Endodermal cell (in vitro differentiated cells): Measurements from ENCODE around the gene MT1A. TPM values are rescaled to one million over a fixed set of nuclear protein-coding genes. Genes with fewer than 3 reads are reported as not detected.
A peak's percentile ranks its signal among the peaks of the same experiment; 100 is the strongest.
"Not testable (repeated sequence)": the region's sequence is repeated elsewhere in the genome, so short reads cannot be mapped to it uniquely, and the experiment has no call there.

ENCODE experiments used
- DNase-seq: peaks from one replicate; pipeline ENCODE4 v3.0.0-alpha.2; 2017
- H3K27ac ChIP-seq: 2 replicates; pipeline ENCODE4 v1.5.1; 2013; ENCODE audit warnings: mild to moderate bottlenecking, low read depth, low read length, moderate library complexity
- H3K27me3 ChIP-seq: 2 replicates; pipeline ENCODE4 v1.6.1; 2013; ENCODE audit warnings: mild to moderate bottlenecking, low read length, moderate library complexity; ENCODE audit not compliant: insufficient read depth, control insufficient read depth, poor library complexity, severe bottlenecking
- H3K36me3 ChIP-seq: 2 replicates; pipeline ENCODE4 v1.7.0; 2013; ENCODE audit warnings: mild to moderate bottlenecking, low read length, moderate library complexity; ENCODE audit not compliant: control insufficient read depth, insufficient read depth
- H3K4me1 ChIP-seq: one replicate; pipeline ENCODE4 v1.7.0; 2013; ENCODE audit warnings: low read length; ENCODE audit not compliant: control insufficient read depth, insufficient read depth
- H3K4me3 ChIP-seq: 2 replicates; pipeline ENCODE4 v1.5.1; 2013; ENCODE audit warnings: mild to moderate bottlenecking, low read length, moderate library complexity
- H3K9ac ChIP-seq: 2 replicates; pipeline ENCODE4 v1.6.1; 2013; ENCODE audit warnings: mild to moderate bottlenecking, low read length, moderate library complexity; ENCODE audit not compliant: poor library complexity, severe bottlenecking; ENCODE audit errors: extremely low read depth
- H3K9me3 ChIP-seq: 2 replicates; pipeline ENCODE4 v1.6.1; 2013; ENCODE audit warnings: mild to moderate bottlenecking, low read length, moderate library complexity; ENCODE audit not compliant: control insufficient read depth
- H3K27ac Mint-ChIP-seq: 2 replicates; pipeline ENCODE4 v1.8.0; 2020; ENCODE audit warnings: mixed read lengths
- H3K27me3 Mint-ChIP-seq: 2 replicates; pipeline ENCODE4 v1.8.0; 2021; ENCODE audit warnings: mild to moderate bottlenecking, mixed read lengths; ENCODE audit not compliant: insufficient read depth
- H3K36me3 Mint-ChIP-seq: 2 replicates; pipeline ENCODE4 v1.8.0; 2020; ENCODE audit warnings: low read depth, mixed read lengths
- H3K4me1 Mint-ChIP-seq: 2 replicates; pipeline ENCODE4 v1.8.0; 2020; ENCODE audit warnings: mixed read lengths
- H3K4me3 Mint-ChIP-seq: 2 replicates; pipeline ENCODE4 v1.8.0; 2020; ENCODE audit warnings: mild to moderate bottlenecking, moderate library complexity, mixed read lengths
- H3K9me3 Mint-ChIP-seq: 2 replicates; pipeline ENCODE4 v1.8.0; 2020; ENCODE audit warnings: mild to moderate bottlenecking, mixed read lengths
- WGBS, 2 experiments: methylation state at CpG; one replicate each; pipeline versions ENCODE4 v1.1.5 to v1.1.7; 2013; ENCODE audit warnings: missing lambda C conversion rate in 2 of 2, mixed read lengths in 1 of 2; ENCODE audit not compliant: insufficient coverage in 1 of 2, insufficient read length in 1 of 2; 5-methylcytosine and 5-hydroxymethylcytosine counted together
- total RNA-seq, 2 donors: library from RNA; stranded (reverse); fragmentation: NEBNext Ultra II Directional in 1 of 2; extraction: Animal tissue kit (Norgen Biotek cat#: 25700) in 1 of 2; gene quantifications; 2 replicates in 1 of 2; 3 replicates in 1 of 2; pipeline ENCODE4 v1.2.1, GENCODE V29; 2021
- TF ChIP-seq, protein P1 (sequence below): fragments of 200-600 bp; sonication (generic); conservative IDR thresholded peaks from 2 replicates; pipeline ENCODE4 v1.5.0; 2021; ENCODE audit warnings: antibody characterized with exemption, mild to moderate bottlenecking

Gene MT1A
- total RNA-seq, 2 donors from 2014 or later: not detected

GRCh38 chr16:56620339-56620897 lies 18.0 kb upstream of the MT1A start:
- H3K27ac Mint-ChIP-seq: no peak overlapping the region
- H3K4me3 Mint-ChIP-seq: no peak overlapping the region
- H3K4me3 ChIP-seq: no peak overlapping the region
- H3K27me3 ChIP-seq: peaks cover 62% of the 10 kb centered on the region
- H3K4me1 Mint-ChIP-seq: peaks cover 28% of the 10 kb centered on the region
- no peaks in the 10 kb centered on the region for H3K9me3 Mint-ChIP-seq
- TF ChIP-seq, protein P1, sequence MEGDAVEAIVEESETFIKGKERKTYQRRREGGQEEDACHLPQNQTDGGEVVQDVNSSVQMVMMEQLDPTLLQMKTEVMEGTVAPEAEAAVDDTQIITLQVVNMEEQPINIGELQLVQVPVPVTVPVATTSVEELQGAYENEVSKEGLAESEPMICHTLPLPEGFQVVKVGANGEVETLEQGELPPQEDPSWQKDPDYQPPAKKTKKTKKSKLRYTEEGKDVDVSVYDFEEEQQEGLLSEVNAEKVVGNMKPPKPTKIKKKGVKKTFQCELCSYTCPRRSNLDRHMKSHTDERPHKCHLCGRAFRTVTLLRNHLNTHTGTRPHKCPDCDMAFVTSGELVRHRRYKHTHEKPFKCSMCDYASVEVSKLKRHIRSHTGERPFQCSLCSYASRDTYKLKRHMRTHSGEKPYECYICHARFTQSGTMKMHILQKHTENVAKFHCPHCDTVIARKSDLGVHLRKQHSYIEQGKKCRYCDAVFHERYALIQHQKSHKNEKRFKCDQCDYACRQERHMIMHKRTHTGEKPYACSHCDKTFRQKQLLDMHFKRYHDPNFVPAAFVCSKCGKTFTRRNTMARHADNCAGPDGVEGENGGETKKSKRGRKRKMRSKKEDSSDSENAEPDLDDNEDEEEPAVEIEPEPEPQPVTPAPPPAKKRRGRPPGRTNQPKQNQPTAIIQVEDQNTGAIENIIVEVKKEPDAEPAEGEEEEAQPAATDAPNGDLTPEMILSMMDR: no peak
- no peak for DNase-seq
- 80 to 88% methylated on average over 3 to 7 of the region's 8 CpGs for WGBS, 2 experiments
- H3K36me3 Mint-ChIP-seq: no peaks in the 10 kb centered on the region
- peaks cover 86% of the 10 kb centered on the region for H3K27me3 Mint-ChIP-seq
- peaks cover 6% of the 10 kb centered on the region for H3K9me3 ChIP-seq
- H3K27ac ChIP-seq: no peak overlapping the region
- H3K36me3 ChIP-seq: no peaks in the 10 kb centered on the region
- no peaks in the 10 kb centered on the region for H3K4me1 ChIP-seq
- H3K9ac ChIP-seq: no peak overlapping the region

DNA sequence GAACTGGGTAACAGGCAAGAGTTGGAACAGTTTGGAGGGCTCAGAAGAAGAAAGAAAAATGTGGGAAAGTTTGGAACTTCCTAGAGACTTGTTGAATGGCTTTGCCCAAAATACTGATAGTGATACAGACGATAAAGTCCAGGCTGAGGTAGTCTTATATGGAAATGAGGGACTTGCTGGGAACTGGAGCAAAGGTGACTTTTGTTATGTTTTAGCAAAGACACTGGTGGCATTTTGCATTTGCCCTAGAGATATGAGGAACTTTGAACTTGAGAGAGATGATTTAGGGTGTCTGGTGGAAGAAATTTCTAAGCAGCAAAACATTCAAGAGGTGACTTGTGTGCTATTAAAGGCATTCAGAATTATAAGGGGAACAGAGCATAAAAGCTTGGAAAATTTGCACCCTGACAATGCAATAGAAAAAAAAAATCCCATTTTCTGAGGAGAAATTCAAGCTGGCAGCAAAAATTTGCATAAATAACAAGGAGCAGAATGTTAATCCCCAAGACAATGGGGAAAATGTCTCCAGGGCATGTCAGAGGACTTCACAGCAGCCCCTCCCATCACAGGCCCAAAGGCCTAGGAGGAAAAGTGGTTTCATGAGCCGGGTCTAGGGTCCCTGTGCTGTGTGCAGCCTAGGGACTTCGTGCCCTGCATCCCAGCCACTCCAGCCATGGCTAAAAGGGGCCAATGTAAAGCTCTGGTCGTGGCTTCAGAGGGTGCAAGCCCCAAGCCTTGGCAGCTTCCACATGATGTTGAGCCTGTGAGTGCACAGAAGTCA lies 16.6 kb upstream of the MT1A start:
- Mint-ChIP-seq H3K27me3 (peaks cover 86% of the 10 kb centered on the region), H3K4me1 (peaks cover 25% of the 10 kb centered on the region)
- not testable (repeated sequence) for H3K36me3 Mint-ChIP-seq, H3K4me1 ChIP-seq, H3K9ac ChIP-seq, H3K36me3 ChIP-seq, H3K4me3 ChIP-seq, H3K9me3 Mint-ChIP-seq, H3K9me3 ChIP-seq, H3K4me3 Mint-ChIP-seq, H3K27ac Mint-ChIP-seq, H3K27ac ChIP-seq
- peaks cover 63% of the 10 kb centered on the region for H3K27me3 ChIP-seq
- DNase-seq: peak; percentile 52
- 40 to 43% methylated on average over 4 of the region's 4 CpGs for WGBS, 2 experiments

DNA sequence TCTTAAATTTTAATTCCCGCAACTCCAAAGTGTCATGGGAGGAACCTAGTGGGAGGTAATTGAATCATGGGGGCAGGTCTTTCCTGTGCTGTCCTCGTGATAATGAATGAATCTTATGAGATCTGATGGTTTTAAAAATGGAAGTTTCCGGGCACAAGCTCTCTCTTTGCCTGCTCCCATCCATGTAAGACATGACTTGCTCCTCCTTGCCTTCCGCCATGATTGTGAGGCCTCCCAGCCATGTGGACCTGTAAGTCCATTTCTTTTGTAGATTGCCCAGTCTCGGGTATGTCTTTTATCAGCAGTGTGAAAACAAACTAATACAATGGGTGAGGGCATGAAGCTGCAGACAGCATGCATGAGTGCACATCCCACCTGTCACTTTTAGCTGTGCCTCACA lies 15.3 kb upstream of the MT1A start:
- not testable (repeated sequence) for H3K36me3 ChIP-seq, H3K9me3 ChIP-seq, H3K9me3 Mint-ChIP-seq, H3K27ac ChIP-seq, H3K4me1 ChIP-seq, H3K27ac Mint-ChIP-seq, H3K4me3 ChIP-seq, H3K36me3 Mint-ChIP-seq, DNase-seq, H3K4me3 Mint-ChIP-seq, H3K9ac ChIP-seq
- WGBS, 2 experiments: 89 to 94% methylated on average over 2 to 5 of the region's 5 CpGs
- peaks cover 80% of the 10 kb centered on the region for H3K27me3 Mint-ChIP-seq
- peaks cover 59% of the 10 kb centered on the region for H3K27me3 ChIP-seq
- H3K4me1 Mint-ChIP-seq: peaks cover 25% of the 10 kb centered on the region

DNA sequence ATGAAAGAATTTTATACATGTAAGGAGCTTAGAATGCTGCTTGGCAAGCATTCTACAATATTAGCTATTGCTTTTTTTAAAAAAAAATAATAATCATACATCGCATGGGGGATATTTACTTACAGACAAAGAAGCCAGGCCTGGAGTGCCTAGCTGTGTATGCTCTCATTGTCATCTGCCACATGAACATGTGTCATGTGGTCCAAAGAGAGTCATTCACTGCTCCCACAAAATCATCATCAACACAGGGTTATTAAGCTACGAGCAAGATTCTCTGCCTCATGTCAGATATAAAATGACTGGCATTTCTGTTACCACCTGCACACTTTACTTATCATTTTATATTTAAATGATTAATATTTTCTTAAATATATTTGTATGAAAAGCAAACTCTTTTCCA lies 14.8 kb upstream of the MT1A start:
- Histone ChIP-seq H3K4me3 (no peak overlapping the region), H3K27ac (no peak overlapping the region), H3K9ac (no peak overlapping the region), H3K9me3 (peaks cover 6% of the 10 kb centered on the region), H3K36me3 (no peaks in the 10 kb centered on the region), H3K4me1 (no peaks in the 10 kb centered on the region), H3K27me3 (peaks cover 59% of the 10 kb centered on the region)
- Mint-ChIP-seq H3K4me3 (no peak overlapping the region), H3K27me3 (peaks cover 80% of the 10 kb centered on the region), H3K27ac (no peak overlapping the region), H3K36me3 (no peaks in the 10 kb centered on the region), H3K9me3 (no peaks in the 10 kb centered on the region), H3K4me1 (peaks cover 25% of the 10 kb centered on the region)
- TF ChIP-seq, protein P1: no peak
- no peak for DNase-seq
- 95 to 100% methylated on average over 2 of the region's 2 CpGs for WGBS, 2 experiments
